ENCODE data around the gene OR4C3. TPM values are rescaled to one million over a fixed set of nuclear protein-coding genes. Genes with fewer than 3 reads are reported as not detected.
"Not testable (repeated sequence)": the region's sequence is repeated elsewhere in the genome, so short reads cannot be mapped to it uniquely, and the experiment has no call there.

Gene OR4C3
- total RNA-seq (not detected), polyA plus RNA-seq (not detected)
- long read RNA-seq, donor 1 = 0 reads
- long read RNA-seq, donor 2 = 0 reads
- long read RNA-seq, donor 3 = 0 reads

GRCh38 chr11:48324620-48325019 is at the start of gene OR4C3:
TSS of gene OR4C3 (plus strand) at chr11:48324920. CDS start at chr11:48325022, 102 bp downstream.
- H3K27ac ChIP-seq; H3K4me1 ChIP-seq; H3K27me3 ChIP-seq; H3K36me3 ChIP-seq; intact Hi-C loops (cut with DNase I); ATAC-seq; H3K9me3 ChIP-seq; DNase-seq; H3K4me3 ChIP-seq: not testable (repeated sequence)

- TF ChIP-seq CTCF (IDR thresholded peaks at IDR 0.05) = no peak
- no peaks in the 10 kb centered on the region for H3K4me1 ChIP-seq
- ATAC-seq = no peak
- no peak within 1 kb of the TSS for H3K27ac ChIP-seq
- H3K9me3 ChIP-seq = peaks cover 0 to 7% (median 0%) of the 10 kb centered on the region in 11 donors
- intact Hi-C loops (cut with DNase I) = loop anchor here in 4 of 10 donors (5.0 to 10.0 kb wide), 3 partner anchors 131 to 859 kb away; no protein-coding TSS in a partner anchor
- no peaks in the 10 kb centered on the region for H3K36me3 ChIP-seq
- H3K27me3 ChIP-seq = no peaks in the 10 kb centered on the region
- DNase-seq = no peak
- no peak within 1 kb of the TSS for H3K4me3 ChIP-seq
- 59 to 71% methylated on average over 1 of the region's 1 CpG for WGBS, 2 donors
These were observed 18.8 kb upstream of the OR4C3 start, which contains the start of gene OR4S1 for GRCh38 chr11:48305923-48306322. TSS of gene OR4S1 (plus strand) at chr11:48306223. CDS start at chr11:48306223, 0 bp downstream.

- H3K27ac ChIP-seq = no peak overlapping the region
- H3K4me3 ChIP-seq = no peak overlapping the region
- H3K36me3 ChIP-seq = no peaks in the 10 kb centered on the region
- 19 to 21% methylated on average over 5 of the region's 5 CpGs for WGBS, 2 donors
- intact Hi-C loops (cut with DNase I) = loop anchor here in 4 of 10 donors (5.0 to 10.0 kb wide), 3 partner anchors 133 to 857 kb away; no protein-coding TSS in a partner anchor
- ATAC-seq (peak in 5 of 8 donors; percentile 29 to 73 (median 60)), DNase-seq (peak; percentile 15 to 56)
- TF ChIP-seq CTCF (IDR thresholded peaks at IDR 0.05) = peak; percentile 54 to 88 (median 79)
- no peaks in the 10 kb centered on the region for H3K27me3 ChIP-seq
- H3K9me3 ChIP-seq = peaks cover 0 to 14% (median 0%) of the 10 kb centered on the region in 11 donors
- H3K4me1 ChIP-seq = no peaks in the 10 kb centered on the region
These were observed 16.8 kb upstream of the OR4C3 start for GRCh38 chr11:48307760-48308386.

GRCh38 chr11:48313590-48313989 is 11.1 kb upstream of the OR4C3 start:
- intact Hi-C loops (cut with DNase I); ATAC-seq: not testable (repeated sequence)
- 59 to 69% methylated on average over 2 of the region's 2 CpGs for WGBS, 2 donors

GRCh38 chr11:48319813-48320212 is 4.9 kb upstream of the OR4C3 start:
- H3K4me1 ChIP-seq; intact Hi-C loops (cut with DNase I); H3K27ac ChIP-seq; H3K9me3 ChIP-seq; H3K36me3 ChIP-seq; H3K4me3 ChIP-seq; H3K27me3 ChIP-seq; ATAC-seq; DNase-seq: not testable (repeated sequence)
- WGBS, 2 donors = 70 to 75% methylated on average over 2 of the region's 2 CpGs

More at GRCh38 chr11:48313590-48313989, 11.1 kb upstream of the OR4C3 start:
- H3K4me1 ChIP-seq, H3K27ac ChIP-seq, H3K27me3 ChIP-seq, H3K36me3 ChIP-seq, DNase-seq, H3K4me3 ChIP-seq: not testable (repeated sequence)
- peaks cover 0 to 25% (median 0%) of the 10 kb centered on the region in 11 donors for H3K9me3 ChIP-seq

GRCh38 chr11:48341466-48341865 is 16.7 kb downstream of the OR4C3 start:
- H3K36me3 ChIP-seq = no peaks in the 10 kb centered on the region
- H3K4me1 ChIP-seq = no peaks in the 10 kb centered on the region
- DNase-seq = no peak
- no peak overlapping the region for H3K27ac ChIP-seq
- intact Hi-C loops (cut with DNase I) = no loop called here
- no peaks in the 10 kb centered on the region for H3K27me3 ChIP-seq
- H3K4me3 ChIP-seq = no peak overlapping the region
- no peak for TF ChIP-seq CTCF (IDR thresholded peaks at IDR 0.05)
- ATAC-seq = no peak
- peaks cover 0 to 12% (median 0%) of the 10 kb centered on the region in 11 donors for H3K9me3 ChIP-seq
- WGBS, 2 donors = 53 to 54% methylated on average over 2 of the region's 2 CpGs

GRCh38 chr11:48342505-48342904 is 17.8 kb downstream of the OR4C3 start:
- peaks cover 0 to 13% (median 0%) of the 10 kb centered on the region in 11 donors for H3K9me3 ChIP-seq
- H3K4me3 ChIP-seq; H3K36me3 ChIP-seq; DNase-seq; H3K4me1 ChIP-seq; H3K27me3 ChIP-seq; H3K27ac ChIP-seq; intact Hi-C loops (cut with DNase I); ATAC-seq: not testable (repeated sequence)
- 55 to 59% methylated on average over 2 of the region's 2 CpGs for WGBS, 2 donors

GRCh38 chr11:48346286-48346685 is 21.6 kb downstream of the OR4C3 start:
- H3K27me3 ChIP-seq; H3K4me1 ChIP-seq; DNase-seq; H3K27ac ChIP-seq; ATAC-seq; H3K36me3 ChIP-seq; H3K4me3 ChIP-seq; intact Hi-C loops (cut with DNase I): not testable (repeated sequence)
- H3K9me3 ChIP-seq = peaks cover 0 to 21% (median 0%) of the 10 kb centered on the region in 11 donors
- 62 to 64% methylated on average over 5 of the region's 5 CpGs for WGBS, 2 donors

Data from heart right ventricle (tissue), 16 donors.